NB4 (cell line): ENCODE data around the gene PPP3R1.

Experiments
- CTCF ChIP-seq: IDR thresholded peaks from one replicate; pipeline ENCODE4 v1.5.1; 2012; ENCODE audit warnings: low read depth, low read length
- POLR2A ChIP-seq: IDR thresholded peaks from 2 replicates; pipeline ENCODE4 v1.6.1; 2011; ENCODE audit warnings: mild to moderate bottlenecking; ENCODE audit not compliant: insufficient read length; ENCODE audit errors: extremely low read depth
- TF ChIP-seq, protein P1 (sequence below): IDR thresholded peaks from 2 replicates; pipeline ENCODE4 v1.6.1; 2011; ENCODE audit warnings: low read depth, low read length

- TF ChIP-seq CTCF (no peak), POLR2A (no peak)
- TF ChIP-seq, protein P1, sequence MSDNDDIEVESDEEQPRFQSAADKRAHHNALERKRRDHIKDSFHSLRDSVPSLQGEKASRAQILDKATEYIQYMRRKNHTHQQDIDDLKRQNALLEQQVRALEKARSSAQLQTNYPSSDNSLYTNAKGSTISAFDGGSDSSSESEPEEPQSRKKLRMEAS, result no peak
Measured at GRCh38 chr2:68293755-68294154, 41.4 kb upstream of the PPP3R1 start.
